GM12878 (cell line): ENCODE results near the gene CNN2. TPM values are rescaled to one million over a fixed set of nuclear protein-coding genes. Genes with fewer than 3 reads are reported as not detected.
A peak's percentile ranks its signal among the peaks of the same experiment; 100 is the strongest.

ENCODE experiments used
- ATAC-seq: fragments of 200-7000 bp; cut with Tn5 transposase; 3 replicates; pipeline ENCODE4 v1.9.1; 2020; ENCODE audit warnings: mild to moderate bottlenecking, moderate library complexity
- BruUV-seq: library from RNA; stranded (reverse); fragments of 400-500 nt; replicated peaks from 2 replicates; lab custom pipeline; 2021; lab: Mats Ljungman, UMichigan
- CTCF ChIA-PET: fragments of 300-600 bp; sonication (Branson Sonifier 250); formaldehyde crosslinking; extraction: SDS; loops from one replicate; lab custom pipeline; 2021; ENCODE audit warnings: inconsistent platforms; lab: Yijun Ruan, JAX
- POLR2A ChIA-PET: fragments of 350-600 bp; formaldehyde crosslinking; extraction: SDS; loops from one replicate; lab custom pipeline; 2021; ENCODE audit warnings: inconsistent platforms; lab: Charles Lee
- RAD21 ChIA-PET: fragments of 300-600 bp; sonication (Branson Sonifier 250); formaldehyde crosslinking; loops from one replicate; lab custom pipeline; 2023; ENCODE audit warnings: antibody characterized with exemption; ENCODE audit not compliant: unreplicated experiment; lab: Charles Lee
- SMC1A ChIA-PET: fragments of 300-600 bp; sonication (Branson Sonifier 250); formaldehyde crosslinking; loops from one replicate; lab custom pipeline; 2023; ENCODE audit not compliant: unreplicated experiment, uncharacterized antibody; lab: Charles Lee
- DNase-seq: peaks from one replicate; pipeline ENCODE4 v3.0.0-alpha.2; 2011; ENCODE audit warnings: low read depth, low spot score
- FAIRE-seq: peaks from 3 replicates; lab custom pipeline; 2011; peaks lifted over from hg19 to GRCh38; lab: Jason Lieb, UNC
- H2AFZ ChIP-seq: 2 replicates; pipeline ENCODE4 v1.6.0; 2011; ENCODE audit warnings: low read depth, low read length, control low read depth; ENCODE audit not compliant: control insufficient read depth
- H3K27ac ChIP-seq: 2 replicates; pipeline ENCODE4 v1.5.1; 2011; ENCODE audit warnings: control low read depth; ENCODE audit not compliant: control insufficient read depth, insufficient read depth
- H3K27me3 ChIP-seq, 2 experiments: replicated peaks in 1 of 2; 2 replicates each; pipeline versions ENCODE4 v1.6.0 to v1.6.1; 2011; ENCODE audit warnings: low read length in 1 of 2; ENCODE audit not compliant: control insufficient read depth in 2 of 2, insufficient read depth in 2 of 2
- H3K36me3 ChIP-seq, 2 experiments: 2 replicates each; pipeline ENCODE4 v1.5.1; 2011; ENCODE audit warnings: low read length in 1 of 2; ENCODE audit not compliant: control insufficient read depth in 2 of 2, insufficient read depth in 2 of 2
- H3K4me1 ChIP-seq: 2 replicates; pipeline ENCODE4 v1.6.1; 2011; ENCODE audit warnings: mild to moderate bottlenecking, low read length, moderate library complexity, mixed read lengths; ENCODE audit not compliant: control insufficient read depth, insufficient read depth
- H3K4me2 ChIP-seq: 2 replicates; pipeline ENCODE4 v1.6.0; 2011; ENCODE audit warnings: control low read depth; ENCODE audit not compliant: control insufficient read depth, insufficient read depth
- H3K4me3 ChIP-seq: fragments of 200-600 bp; sonication (generic); 2 replicates; pipeline ENCODE4 v1.5.1; 2016
- H3K79me2 ChIP-seq: 2 replicates; pipeline ENCODE4 v1.6.0; 2011; ENCODE audit warnings: low read length; ENCODE audit not compliant: control insufficient read depth, insufficient read depth
- H3K9ac ChIP-seq: 2 replicates; pipeline ENCODE4 v1.8.0; 2011; ENCODE audit warnings: low read length, control low read depth, mixed read lengths; ENCODE audit not compliant: control insufficient read depth, insufficient read depth
- H3K9me3 ChIP-seq: replicated peaks from 3 replicates; pipeline ENCODE4 v1.5.1; 2011; ENCODE audit warnings: mild to moderate bottlenecking, low read length; ENCODE audit not compliant: control insufficient read depth, insufficient read depth
- H4K20me1 ChIP-seq: 2 replicates; pipeline ENCODE4 v1.6.0; 2011; ENCODE audit not compliant: control insufficient read depth, insufficient read depth
- CREB1 ChIP-seq: IDR thresholded peaks from 2 replicates; pipeline ENCODE4 v1.6.1; 2012; ENCODE audit warnings: low read depth, mild to moderate bottlenecking, inconsistent platforms
- EED ChIP-seq: sonication (generic); IDR thresholded peaks from 2 replicates; pipeline ENCODE4 v1.6.1; 2016; ENCODE audit warnings: antibody characterized with exemption, low read depth
- POLR2A ChIP-seq: IDR thresholded peaks from 2 replicates; pipeline ENCODE4 v1.6.1; 2011; ENCODE audit warnings: low read depth, mild to moderate bottlenecking, low read length
- PRDM15 ChIP-seq: fragments of 450-650 bp; formaldehyde crosslinking; IDR thresholded peaks from 2 replicates; pipeline ENCODE4 v1.4.0; 2020; ENCODE audit warnings: mild to moderate bottlenecking, moderate library complexity
- TBL1XR1 ChIP-seq: IDR thresholded peaks from 2 replicates; pipeline ENCODE4 v1.6.1; 2012; ENCODE audit warnings: low read depth, low read length, improper control_type of control experiment
- WGBS: methylation state at CpG from one replicate; pipeline ENCODE4 v1.1.6; 2016; ENCODE audit warnings: low lambda C conversion rate; ENCODE audit not compliant: insufficient replicate concordance, insufficient coverage; ENCODE audit errors: missing lambda C conversion rate; 5-methylcytosine and 5-hydroxymethylcytosine counted together
- in situ Hi-C: fragments of 300-500 bp; cut with MboI; formaldehyde crosslinking; loops from 9 replicates; pipeline ENCODE4 v1.14.3; 2018; ENCODE audit warnings: mixed read lengths
- intact Hi-C: fragments of 100-400 bp; cut with micrococcal nuclease; formaldehyde crosslinking; loops from one replicate; pipeline ENCODE4 v1.14.2; 2022; ENCODE audit not compliant: unreplicated experiment
- polyA plus RNA-seq, 11 experiments: library from polyadenylated mRNA; depleted of rRNA in 4 of 11; unstranded in 6 of 11; stranded (reverse) in 5 of 11; fragments of >200 nt; fragmentation: Nextera tagmentation in 4 of 11; fragmentation: Illumina TruSeq in 1 of 11; extraction: Ambion mirVana in 4 of 11; extraction: Trizol in 1 of 11; gene quantifications; 1 replicate in 1 of 11; 2 replicates in 10 of 11; pipeline versions ENCODE4 v1.2.1 to v1.2.3, GENCODE V29; 2011 to 2016; ENCODE audit warnings: inconsistent platforms in 2 of 11, missing spikeins in 2 of 11, low read depth in 1 of 11
- total RNA-seq, 4 experiments: library from RNA; depleted of rRNA in 3 of 4; stranded (reverse); fragments of >200 nt in 3 of 4; fragmentation: Illumina TruSeq in 1 of 4; extraction: Trizol in 1 of 4; gene quantifications; 2 replicates each; pipeline versions ENCODE4 v1.2.1 to v1.2.3, GENCODE V29; 2013 to 2021

The CNN2 gene
- total and polyA plus RNA-seq, 10 of the 15 experiments (the other 5 are each of a cell fraction or from before 2014, with no cell fraction given) = 34.7 to 311 (median 172) TPM

GRCh38 chr19:1006711-1007398 lies 19.6 kb upstream of the CNN2 start:
- POLR2A ChIA-PET = no interaction called here
- TF ChIP-seq EED = no peak
- TF ChIP-seq TBL1XR1 = no peak
- TF ChIP-seq CREB1 = no peak
- no peak for TF ChIP-seq PRDM15
- TF ChIP-seq POLR2A = 0 out of 2 replicates have a peak, but pooled peaks have one; percentile 18
- WGBS = 81% methylated on average over 27 of the region's 27 CpGs
- H3K27ac ChIP-seq = no peak overlapping the region
- no peak overlapping the region for H2AFZ ChIP-seq
- SMC1A ChIA-PET = no interaction called here
- RAD21 ChIA-PET = no interaction called here
- H3K4me2 ChIP-seq = no peak overlapping the region
- no peaks in the 10 kb centered on the region for H3K79me2 ChIP-seq
- in situ Hi-C loops = no loop called here
- intact Hi-C loops = no loop called here
- no TSS peak for BruUV-seq
- FAIRE-seq (no peak), DNase-seq (no peak), ATAC-seq (no peak)
- H3K4me3 ChIP-seq = no peak overlapping the region
- H3K9me3 ChIP-seq = no peaks in the 10 kb centered on the region
- CTCF ChIA-PET = no interaction called here
- H3K27me3 ChIP-seq = no peaks in the 10 kb centered on the region
- peaks cover 0 to 15% of the 10 kb centered on the region in 2 experiments; a peak in 3 of 4 replicates for H3K36me3 ChIP-seq
- no peaks in the 10 kb centered on the region for H4K20me1 ChIP-seq
- H3K9ac ChIP-seq = no peak overlapping the region
- no peaks in the 10 kb centered on the region for H3K4me1 ChIP-seq
